Central memory CD8-positive, alpha-beta T cell (primary cell): Measurements from ENCODE around the gene REEP3.

Experiments
- ATAC-seq: fragments of 150-1000 bp; cut with Tn5 transposase; replicated peaks from 2 replicates; pipeline ENCODE4 v1.10.0; 2022; ENCODE audit warnings: mild to moderate bottlenecking, moderate FRiP score, moderate number of reproducible peaks; ENCODE audit not compliant: poor library complexity, severe bottlenecking; ENCODE audit errors: extremely low read depth
- DNase-seq, 2 donors: peaks; one replicate each; pipeline ENCODE4 v3.0.0; 2021; ENCODE audit warnings: low spot score in 2 of 2
- H3K27ac Mint-ChIP-seq: one replicate; pipeline ENCODE4 v1.8.0; 2022; ENCODE audit warnings: low read depth, mild to moderate bottlenecking, moderate library complexity, mixed read lengths
- H3K27me3 Mint-ChIP-seq: one replicate; pipeline ENCODE4 v1.8.0; 2022; ENCODE audit warnings: mixed read lengths
- H3K36me3 Mint-ChIP-seq: one replicate; pipeline ENCODE4 v1.8.0; 2022; ENCODE audit warnings: mild to moderate bottlenecking, moderate library complexity, mixed read lengths; ENCODE audit not compliant: insufficient read depth
- H3K4me1 Mint-ChIP-seq: one replicate; pipeline ENCODE4 v1.8.0; 2022; ENCODE audit warnings: mixed read lengths
- H3K4me3 Mint-ChIP-seq: one replicate; pipeline ENCODE4 v1.8.0; 2022; ENCODE audit warnings: mild to moderate bottlenecking, moderate library complexity, mixed read lengths
- H3K9me3 Mint-ChIP-seq: one replicate; pipeline ENCODE4 v1.8.0; 2022; ENCODE audit warnings: mixed read lengths

The REEP3 gene

GRCh38 chr10:63614371-63614891 is 93.2 kb downstream of the REEP3 start:
- Mint-ChIP-seq H3K4me1 (no peaks in the 10 kb centered on the region), H3K27me3 (no peaks in the 10 kb centered on the region), H3K36me3 (peaks cover 6% of the 10 kb centered on the region), H3K27ac (no peak overlapping the region), H3K9me3 (no peaks in the 10 kb centered on the region), H3K4me3 (no peak overlapping the region)
- ATAC-seq (no peak), DNase-seq (no peak)

- no peak for ATAC-seq
- H3K9me3 Mint-ChIP-seq, result no peaks in the 10 kb centered on the region
- H3K4me3 Mint-ChIP-seq, result no peak overlapping the region
- no peak for DNase-seq
- no peaks in the 10 kb centered on the region for H3K27me3 Mint-ChIP-seq
- H3K36me3 Mint-ChIP-seq, result peaks cover 8% of the 10 kb centered on the region
- H3K27ac Mint-ChIP-seq, result no peak overlapping the region
- H3K4me1 Mint-ChIP-seq, result no peaks in the 10 kb centered on the region
Measured at GRCh38 chr10:63618552-63618951, 97.4 kb downstream of the REEP3 start.

GRCh38 chr10:63619426-63619825 is 98.2 kb downstream of the REEP3 start:
- Mint-ChIP-seq H3K4me3 (no peak overlapping the region), H3K27me3 (no peaks in the 10 kb centered on the region), H3K4me1 (no peaks in the 10 kb centered on the region), H3K36me3 (peaks cover 8% of the 10 kb centered on the region), H3K27ac (no peak overlapping the region), H3K9me3 (no peaks in the 10 kb centered on the region)
- ATAC-seq (no peak), DNase-seq (no peak)

- no peak overlapping the region for H3K27ac Mint-ChIP-seq
- no peak overlapping the region for H3K4me3 Mint-ChIP-seq
- H3K4me1 Mint-ChIP-seq, result no peaks in the 10 kb centered on the region
Measured at GRCh38 chr10:63622097-63622496, 100.9 kb downstream of the REEP3 start.

DNA sequence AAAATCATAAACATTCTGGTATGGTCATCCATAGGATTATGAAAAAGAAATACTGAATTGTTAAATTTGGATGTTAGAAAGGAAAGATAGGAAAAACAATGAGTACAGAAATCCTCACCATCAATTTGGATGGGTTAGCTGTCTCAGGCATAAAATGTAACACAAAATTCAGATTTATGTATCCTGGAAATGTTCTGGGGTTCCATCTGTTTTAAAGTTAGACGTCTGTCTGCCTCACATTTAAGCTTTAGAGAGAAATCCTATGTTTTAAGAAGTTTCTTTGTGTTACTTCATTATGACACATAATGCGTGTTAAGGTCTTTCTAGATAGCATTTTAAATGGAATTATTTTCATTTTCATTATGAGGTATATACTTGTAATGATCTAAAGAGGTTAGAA is 103.5 kb downstream of the REEP3 start:
- no peak for DNase-seq
- no peak for ATAC-seq
- peaks cover 17% of the 10 kb centered on the region for H3K4me1 Mint-ChIP-seq
- H3K27me3 Mint-ChIP-seq, result no peaks in the 10 kb centered on the region
- H3K9me3 Mint-ChIP-seq, result no peaks in the 10 kb centered on the region
- peak overlapping the region; percentile 80 for H3K27ac Mint-ChIP-seq
- H3K4me3 Mint-ChIP-seq, result no peak overlapping the region
- H3K36me3 Mint-ChIP-seq, result peaks cover 6% of the 10 kb centered on the region

More at GRCh38 chr10:63622097-63622496, 100.9 kb downstream of the REEP3 start:
- no peak for ATAC-seq
- Mint-ChIP-seq H3K36me3 (peaks cover 7% of the 10 kb centered on the region), H3K27me3 (no peaks in the 10 kb centered on the region), H3K9me3 (no peaks in the 10 kb centered on the region)
- DNase-seq, result no peak

DNA sequence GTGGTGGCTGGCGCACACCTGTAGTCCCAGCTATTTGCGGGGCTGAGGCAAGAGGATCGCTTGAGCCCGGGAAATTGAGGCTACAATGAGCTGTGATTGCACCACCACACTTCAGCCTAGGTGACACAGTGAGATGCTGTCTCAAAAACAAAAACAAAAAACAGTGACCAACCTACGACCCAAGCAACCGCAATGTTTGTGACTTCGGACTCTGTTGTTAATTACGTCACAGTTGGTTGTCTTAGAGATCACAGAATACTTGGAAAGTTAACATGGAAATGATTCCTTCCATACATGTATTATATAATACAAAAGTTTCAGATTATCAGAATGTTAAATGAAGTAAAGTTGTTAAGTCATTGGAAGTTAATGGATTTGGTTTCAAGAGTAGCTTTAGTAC is 106.2 kb downstream of the REEP3 start:
- ATAC-seq, result no peak
- no peak overlapping the region for H3K4me3 Mint-ChIP-seq
- DNase-seq, result no peak
- H3K27ac Mint-ChIP-seq, result no peak overlapping the region
- peaks cover 7% of the 10 kb centered on the region for H3K36me3 Mint-ChIP-seq
- no peaks in the 10 kb centered on the region for H3K27me3 Mint-ChIP-seq
- no peaks in the 10 kb centered on the region for H3K9me3 Mint-ChIP-seq
- H3K4me1 Mint-ChIP-seq, result peaks cover 17% of the 10 kb centered on the region

DNA sequence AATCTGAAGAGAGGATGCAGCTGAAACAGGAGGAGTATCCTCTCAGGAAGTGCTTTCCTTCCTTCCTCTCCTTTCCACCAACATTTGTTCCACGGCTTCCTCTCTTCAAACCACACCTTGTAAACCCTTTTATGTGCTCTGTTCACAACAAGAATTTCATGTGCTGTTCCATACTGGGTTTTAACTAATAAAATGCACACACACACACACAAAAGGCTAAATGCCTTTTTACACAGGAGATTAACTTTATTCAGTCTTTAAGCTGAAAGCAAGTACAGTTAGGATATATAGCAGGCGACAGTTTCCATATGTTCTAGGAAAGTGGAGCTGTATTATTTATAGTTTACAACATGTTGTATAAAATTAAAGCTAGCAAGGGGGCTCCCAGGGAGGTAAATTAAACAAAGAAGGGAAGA is 106.7 kb downstream of the REEP3 start:
- no peaks in the 10 kb centered on the region for H3K9me3 Mint-ChIP-seq
- peaks cover 17% of the 10 kb centered on the region for H3K4me1 Mint-ChIP-seq
- H3K27me3 Mint-ChIP-seq, result no peaks in the 10 kb centered on the region
- no peak overlapping the region for H3K27ac Mint-ChIP-seq
- ATAC-seq (no peak), DNase-seq (no peak)
- no peak overlapping the region for H3K4me3 Mint-ChIP-seq
- H3K36me3 Mint-ChIP-seq, result peaks cover 7% of the 10 kb centered on the region

DNA sequence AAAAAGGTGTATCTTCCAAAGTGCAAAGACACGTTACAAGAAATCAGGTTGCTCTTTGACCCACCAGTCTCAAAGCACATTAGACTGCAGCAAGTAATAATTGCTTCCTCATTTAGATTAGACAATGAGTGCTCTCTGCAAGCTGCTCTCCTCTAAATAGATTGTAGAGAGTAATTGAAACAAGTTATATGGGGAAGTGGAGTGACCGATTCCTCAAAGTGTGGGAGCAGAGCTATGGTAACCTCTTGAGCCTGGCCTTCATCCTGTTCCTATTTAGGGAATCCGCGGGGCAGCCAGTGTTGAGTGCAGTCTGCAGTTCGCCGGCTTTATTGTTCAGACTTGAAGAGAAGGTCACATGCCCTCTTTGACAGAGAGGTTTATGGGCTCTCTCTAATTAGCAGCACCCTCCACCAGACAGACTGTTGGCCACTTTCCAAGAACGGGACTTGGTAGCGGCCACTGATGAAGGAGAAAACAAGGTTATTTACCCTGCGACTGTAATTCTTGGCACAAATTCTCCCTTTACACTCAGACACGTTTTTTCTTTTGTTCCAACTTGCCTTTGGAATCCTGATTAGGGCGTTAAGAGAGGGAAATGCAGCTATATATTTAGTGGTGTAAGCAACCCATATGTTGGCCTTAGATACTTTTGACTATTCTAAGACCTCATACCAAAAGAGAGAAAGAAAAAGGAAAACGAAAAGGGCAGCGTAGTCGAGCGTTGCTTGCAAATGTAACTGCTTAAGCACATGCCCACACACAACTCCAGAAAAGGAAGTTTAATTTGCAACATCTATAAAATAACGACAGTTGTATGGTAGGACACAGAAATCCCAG is 107.5 kb downstream of the REEP3 start:
- peaks cover 17% of the 10 kb centered on the region for H3K4me1 Mint-ChIP-seq
- peak; percentile 15 for ATAC-seq
- H3K36me3 Mint-ChIP-seq, result peaks cover 7% of the 10 kb centered on the region
- H3K27me3 Mint-ChIP-seq, result no peaks in the 10 kb centered on the region
- H3K27ac Mint-ChIP-seq, result peak overlapping the region; percentile 74
- peak overlapping the region; percentile 92 for H3K4me3 Mint-ChIP-seq
- H3K9me3 Mint-ChIP-seq, result no peaks in the 10 kb centered on the region
- no peak for DNase-seq

- Mint-ChIP-seq H3K9me3 (no peaks in the 10 kb centered on the region), H3K27ac (peak overlapping the region; percentile 74), H3K4me3 (peak overlapping the region; percentile 92), H3K27me3 (no peaks in the 10 kb centered on the region), H3K36me3 (peaks cover 7% of the 10 kb centered on the region), H3K4me1 (peaks cover 17% of the 10 kb centered on the region)
- ATAC-seq (peak; percentile 76), DNase-seq (peak; percentile 57 to 59)
Measured at GRCh38 chr10:63629363-63630084, 108.3 kb downstream of the REEP3 start.

DNA sequence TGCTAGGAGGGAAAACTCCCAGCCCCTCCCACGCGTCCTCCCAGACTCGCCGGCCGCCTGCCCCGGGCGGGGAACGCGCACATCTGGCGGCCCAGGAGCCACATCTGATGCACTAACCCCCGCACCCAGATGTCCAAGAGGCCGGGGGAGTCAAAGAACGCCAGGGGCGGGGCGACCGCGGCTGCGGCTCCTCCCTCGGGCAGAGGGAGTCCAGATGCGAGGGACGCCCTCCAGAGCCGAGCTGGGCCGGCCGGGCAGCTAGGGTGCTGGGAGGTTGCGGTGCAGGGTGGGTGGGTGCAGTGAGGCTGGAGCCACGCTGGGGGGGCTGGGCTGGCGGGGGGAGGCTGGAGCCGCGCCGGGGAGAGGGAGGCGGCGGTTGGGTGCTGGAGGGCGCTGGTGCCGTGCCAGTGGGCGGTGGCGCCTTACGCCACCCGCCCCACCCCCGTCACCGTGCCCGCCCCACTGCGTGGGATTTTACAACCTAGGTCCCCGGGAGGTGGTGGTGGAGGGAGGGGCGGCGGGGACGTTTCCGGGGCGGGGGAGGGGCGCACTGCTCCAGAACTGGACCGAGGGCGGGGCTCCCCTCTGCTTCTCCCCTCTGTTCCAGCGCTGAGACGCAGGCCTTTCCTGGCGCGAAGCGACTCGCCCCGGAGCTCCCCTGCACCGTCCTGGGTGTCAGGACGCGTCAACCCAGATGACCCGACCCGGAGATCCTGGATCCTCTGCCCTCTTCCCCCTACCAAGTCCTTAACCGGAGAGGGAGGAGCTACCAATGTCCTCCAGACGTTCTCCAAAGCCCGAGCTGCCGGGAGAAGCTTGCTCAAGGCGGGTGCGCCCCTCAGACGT is 109.1 kb downstream of the REEP3 start:
- peak; percentile 20 to 37 for DNase-seq
- H3K36me3 Mint-ChIP-seq, result peaks cover 7% of the 10 kb centered on the region
- H3K27me3 Mint-ChIP-seq, result no peaks in the 10 kb centered on the region
- H3K4me1 Mint-ChIP-seq, result peaks cover 17% of the 10 kb centered on the region
- no peaks in the 10 kb centered on the region for H3K9me3 Mint-ChIP-seq
- H3K4me3 Mint-ChIP-seq, result peak overlapping the region; percentile 92
- peak; percentile 53 for ATAC-seq
- H3K27ac Mint-ChIP-seq, result peak overlapping the region; percentile 74

GRCh38 chr10:63630931-63631680 is 109.9 kb downstream of the REEP3 start:
- ATAC-seq, result peak; percentile 1
- peak overlapping the region; percentile 39 for H3K27ac Mint-ChIP-seq

More at GRCh38 chr10:63630931-63631680, 109.9 kb downstream of the REEP3 start:
- Mint-ChIP-seq H3K4me3 (peak overlapping the region; percentile 92), H3K27me3 (no peaks in the 10 kb centered on the region), H3K36me3 (peaks cover 7% of the 10 kb centered on the region), H3K4me1 (peaks cover 17% of the 10 kb centered on the region), H3K9me3 (no peaks in the 10 kb centered on the region)
- no peak for DNase-seq
